Endothelial cell of umbilical vein (primary cell): ENCODE results near the gene EIF3J. TPM values are rescaled to one million over a fixed set of nuclear protein-coding genes. Genes with fewer than 3 reads are reported as not detected.

ENCODE experiments used
- BruUV-seq: library from RNA; stranded (reverse); fragments of 400-500 nt; replicated peaks from 2 replicates; lab custom pipeline; 2021; lab: Mats Ljungman, UMichigan
- CTCF ChIA-PET: fragments of 300-600, 350-600 bp; sonication (Branson Sonifier 250); formaldehyde crosslinking; loops from one replicate; lab custom pipeline; 2021; ENCODE audit warnings: antibody characterized with exemption, inconsistent platforms; lab: Charles Lee
- POLR2A ChIA-PET: fragments of 300-600, 350-600 bp; sonication (Branson Sonifier 250); formaldehyde crosslinking; loops from one replicate; lab custom pipeline; 2021; ENCODE audit warnings: antibody characterized with exemption, inconsistent platforms; lab: Charles Lee
- DNase-seq: peaks from one replicate; pipeline ENCODE4 v3.0.0-alpha.2; 2011; ENCODE audit warnings: low read depth, low spot score
- FAIRE-seq: peaks from 2 replicates; lab custom pipeline; 2011; peaks lifted over from hg19 to GRCh38; lab: Jason Lieb, UNC
- H2AFZ ChIP-seq: 2 replicates; pipeline ENCODE4 v1.6.0; 2012; ENCODE audit warnings: low read depth, low read length, control low read depth, inconsistent platforms
- H3K27ac ChIP-seq: 2 replicates; pipeline ENCODE4 v1.5.1; 2011; ENCODE audit warnings: low read depth, mild to moderate bottlenecking, control low read depth, low read length, moderate library complexity; ENCODE audit not compliant: insufficient read depth
- H3K27me3 ChIP-seq, 2 experiments: 2 replicates each; pipeline versions ENCODE4 v1.6.0 to v1.6.1; 2011; ENCODE audit warnings: low read length in 2 of 2, mixed read lengths in 1 of 2; ENCODE audit not compliant: control insufficient read depth in 2 of 2, insufficient read depth in 2 of 2
- H3K36me3 ChIP-seq, 2 experiments: 2 replicates in 1 of 2; 3 replicates in 1 of 2; pipeline ENCODE4 v1.5.1; 2011; ENCODE audit warnings: low read length in 2 of 2, mild to moderate bottlenecking in 1 of 2, moderate library complexity in 1 of 2; ENCODE audit not compliant: control insufficient read depth in 2 of 2, insufficient read depth in 2 of 2; ENCODE audit errors: extremely low read depth in 1 of 2
- H3K4me1 ChIP-seq: 3 replicates; pipeline ENCODE4 v1.5.1; 2011; ENCODE audit warnings: mild to moderate bottlenecking, low read length; ENCODE audit not compliant: control insufficient read depth, insufficient read depth; ENCODE audit errors: extremely low read depth
- H3K4me2 ChIP-seq: 2 replicates; pipeline ENCODE4 v1.6.1; 2011; ENCODE audit warnings: low read length, control low read depth, mixed read lengths; ENCODE audit not compliant: insufficient read depth
- H3K4me3 ChIP-seq, 3 experiments: fragments of 200-600 bp in 1 of 3; sonication (generic), shearing (Covaris generic) in 1 of 3; replicated peaks in 1 of 3; 2 replicates each; pipeline ENCODE4 v1.5.1; 2011 to 2016; ENCODE audit warnings: control low read depth in 3 of 3, low read length in 3 of 3, mild to moderate bottlenecking in 2 of 3, inconsistent platforms in 1 of 3, low read depth in 1 of 3, moderate library complexity in 1 of 3; ENCODE audit not compliant: insufficient read depth in 1 of 3
- H3K79me2 ChIP-seq: 2 replicates; pipeline ENCODE4 v1.6.0; 2012; ENCODE audit warnings: low read length, inconsistent platforms; ENCODE audit not compliant: control insufficient read depth, insufficient read depth
- H3K9ac ChIP-seq: replicated peaks from 2 replicates; pipeline ENCODE3; 2011; ENCODE audit warnings: low read length, control low read depth; ENCODE audit not compliant: insufficient read depth; ENCODE audit errors: extremely low read depth
- H3K9me1 ChIP-seq: replicated peaks from 3 replicates; pipeline ENCODE4 v1.6.0; 2011; ENCODE audit warnings: mild to moderate bottlenecking, low read length; ENCODE audit not compliant: control insufficient read depth, insufficient read depth; ENCODE audit errors: extremely low read depth
- H3K9me3 ChIP-seq: replicated peaks from 2 replicates; pipeline ENCODE4 v1.5.1; 2012; ENCODE audit warnings: low read length, inconsistent platforms; ENCODE audit not compliant: control insufficient read depth, insufficient read depth
- H4K20me1 ChIP-seq: replicated peaks from 2 replicates; pipeline ENCODE3; 2011; ENCODE audit warnings: mild to moderate bottlenecking, low read length; ENCODE audit not compliant: control insufficient read depth, insufficient read depth; ENCODE audit errors: extremely low read depth
- CTCF ChIP-seq, 2 donors: IDR thresholded peaks; 1 replicate in 1 of 2; 2 replicates in 1 of 2; pipeline ENCODE4 v1.5.1; 2011; ENCODE audit warnings: low read length in 2 of 2, mild to moderate bottlenecking in 2 of 2, moderate library complexity in 2 of 2, control low read depth in 1 of 2, inconsistent platforms in 1 of 2, low read depth in 1 of 2; ENCODE audit not compliant: insufficient read depth in 1 of 2; ENCODE audit errors: extremely low read depth in 1 of 2
- EZH2 ChIP-seq: IDR thresholded peaks from 2 replicates; pipeline ENCODE4 v1.6.1; 2012; ENCODE audit warnings: borderline replicate concordance, low read depth, mild to moderate bottlenecking, moderate library complexity, low read length, inconsistent platforms; ENCODE audit not compliant: severe bottlenecking
- FOS ChIP-seq: IDR thresholded peaks from 2 replicates; pipeline ENCODE4 v1.6.1; 2011; ENCODE audit warnings: mild to moderate bottlenecking, low read length, moderate library complexity, borderline replicate concordance; ENCODE audit not compliant: insufficient read depth
- GATA2 ChIP-seq: IDR thresholded peaks from 2 replicates; pipeline ENCODE4 v1.7.0; 2011; ENCODE audit warnings: low read depth, mild to moderate bottlenecking, moderate library complexity, mixed read lengths, low read length; ENCODE audit not compliant: insufficient read length, insufficient read depth
- JUN ChIP-seq: IDR thresholded peaks from 2 replicates; pipeline ENCODE4 v1.6.1; 2011; ENCODE audit warnings: borderline replicate concordance, low read depth; ENCODE audit not compliant: insufficient read length, insufficient read depth
- MAX ChIP-seq: IDR thresholded peaks from 2 replicates; pipeline ENCODE4 v1.6.1; 2011; ENCODE audit not compliant: insufficient read depth, insufficient read length
- MYC ChIP-seq: IDR thresholded peaks from one replicate; pipeline ENCODE4 v1.6.1; 2011; ENCODE audit warnings: mild to moderate bottlenecking, low read depth, low read length
- POLR2A ChIP-seq: IDR thresholded peaks from 2 replicates; pipeline ENCODE4 v1.6.1; 2012; ENCODE audit warnings: low read depth, mild to moderate bottlenecking, control low read depth, low read length
- POLR2AphosphoS5 ChIP-seq: IDR thresholded peaks from 2 replicates; pipeline ENCODE4 v1.6.1; 2012; ENCODE audit warnings: low read depth, mild to moderate bottlenecking, control low read depth, low read length, moderate library complexity; ENCODE audit not compliant: insufficient read depth
- dilution Hi-C: fragments of 300-500 bp; cut with MboI; formaldehyde crosslinking; loops from one replicate; pipeline ENCODE4 v1.15.0; 2019; ENCODE audit warnings: low sequenced_read_pairs; ENCODE audit not compliant: extremely low pct_ligation_motif_present
- intact Hi-C: fragments of 100-400 bp; cut with micrococcal nuclease; formaldehyde crosslinking; loops from one replicate; pipeline ENCODE4 v1.10.0; 2022
- polyA plus RNA-seq, 4 experiments: library from polyadenylated mRNA; depleted of rRNA in 3 of 4; stranded (reverse) in 3 of 4; unstranded in 1 of 4; fragments of >200 nt; gene quantifications; 2 replicates each; pipeline versions ENCODE4 v1.2.1 to v1.2.3, GENCODE V29; 2011 to 2012; ENCODE audit warnings: missing spikeins in 1 of 4
- total RNA-seq: library from RNA; stranded (reverse); gene quantifications from 2 replicates; pipeline ENCODE4 v1.2.3, GENCODE V29; 2021

EIF3J gene
- total and polyA plus RNA-seq, 2 donors (not counting 3 experiments of a cell fraction or from before 2014, with no cell fraction given), result 35.4 to 150 TPM

DNA sequence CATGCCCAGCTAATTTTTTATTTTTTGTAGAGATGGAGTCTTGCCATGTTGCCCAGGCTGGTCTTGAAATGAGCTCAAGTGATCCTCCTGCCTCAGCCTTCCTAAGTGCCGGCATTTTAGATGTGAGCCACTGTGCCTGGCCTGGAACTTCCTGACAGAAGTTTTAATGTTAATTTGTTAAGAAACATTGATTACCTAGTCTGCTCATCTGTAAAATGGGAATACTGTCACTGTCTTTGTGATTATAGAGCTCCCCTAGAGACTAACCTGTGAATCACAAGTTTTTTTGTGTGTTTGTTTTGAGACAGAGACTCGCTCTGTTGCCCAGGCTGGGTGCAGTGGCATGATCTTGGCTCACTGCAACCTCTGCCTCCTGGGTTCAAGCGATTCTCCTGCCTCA lies 4.3 kb upstream of the EIF3J start:
- no peak for FAIRE-seq
- Histone ChIP-seq H3K9me3 (no peaks in the 10 kb centered on the region), H3K36me3 (no peaks in the 10 kb centered on the region), H3K4me2 (no peak overlapping the region), H3K9me1 (no peaks in the 10 kb centered on the region), H3K4me1 (peaks cover 9% of the 10 kb centered on the region), H3K27me3 (no peaks in the 10 kb centered on the region), H4K20me1 (no peaks in the 10 kb centered on the region), H3K79me2 (peaks cover 17% of the 10 kb centered on the region), H3K4me3 (no peak overlapping the region), H3K27ac (no peak overlapping the region), H3K9ac (no peak overlapping the region), H2AFZ (no peak overlapping the region)
- POLR2A ChIA-PET, result no interaction called here
- TF ChIP-seq MAX, result no peak
- TF ChIP-seq CTCF (IDR thresholded peaks at IDR 0.05; ENCODE audit: extremely low read depth in 1 of 2, insufficient read depth in 1 of 2, low read depth in 1 of 2, low read length in 2 of 2), result peak in 1 of 2 donors; percentile 6
- TF ChIP-seq POLR2A, result no peak
- no peak for TF ChIP-seq FOS
- TF ChIP-seq JUN, result no peak
- no TSS peak for BruUV-seq
- CTCF ChIA-PET, result interaction anchor here (1.0 to 1.6 kb wide), 3 partner anchors 13 to 31 kb away, joined by 3 to 6 read pairs (median 6); no protein-coding TSS in a partner anchor
- dilution Hi-C loops (no loop called here), intact Hi-C loops (no loop called here)
- DNase-seq, result no peak

DNA sequence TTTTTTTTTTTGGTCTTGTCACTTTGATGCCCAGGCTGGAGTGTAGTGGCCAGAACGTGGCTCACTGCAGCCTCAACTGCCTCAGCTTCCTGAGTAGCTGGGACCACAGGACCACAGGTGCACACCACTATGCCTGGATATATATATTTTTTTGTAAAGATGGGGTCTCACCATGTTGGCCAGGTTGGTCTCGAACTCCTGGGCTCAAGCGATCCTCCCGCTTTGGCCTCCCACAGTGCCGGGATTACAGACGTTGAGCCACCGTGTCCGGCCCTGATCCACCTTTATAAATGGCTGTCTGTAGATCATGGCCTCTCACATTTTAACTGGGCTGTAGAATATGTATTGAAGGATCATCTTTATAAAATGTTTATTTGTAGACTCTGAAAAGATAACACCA lies 1.9 kb upstream of the EIF3J start:
- Histone ChIP-seq H3K4me2 (peak overlapping the region; percentile 96), H3K27ac (no peak overlapping the region), H3K4me1 (peaks cover 18% of the 10 kb centered on the region), H3K9ac (no peak overlapping the region), H3K9me1 (no peaks in the 10 kb centered on the region), H2AFZ (no peak overlapping the region), H3K9me3 (no peaks in the 10 kb centered on the region), H3K36me3 (no peaks in the 10 kb centered on the region), H3K4me3 (no peak overlapping the region), H3K79me2 (peaks cover 36% of the 10 kb centered on the region), H3K27me3 (no peaks in the 10 kb centered on the region), H4K20me1 (peaks cover 4% of the 10 kb centered on the region)
- DNase-seq, result no peak
- intact Hi-C loops (no loop called here), dilution Hi-C loops (no loop called here)
- ChIA-PET POLR2A (no interaction called here), CTCF (interaction anchor here (0.7 kb wide), 1 partner anchor 11 kb away, joined by 3 read pairs; no protein-coding TSS in a partner anchor)
- TF ChIP-seq GATA2 (no peak), CTCF (IDR thresholded peaks at IDR 0.05; ENCODE audit: extremely low read depth in 1 of 2, insufficient read depth in 1 of 2, low read depth in 1 of 2, low read length in 2 of 2) (no peak), MAX (no peak), JUN (no peak), MYC (no peak), POLR2AphosphoS5 (no peak), EZH2 (no peak), POLR2A (no peak), FOS (no peak)
- BruUV-seq, result no TSS peak
- FAIRE-seq, result no peak
